NAMALWA (cell line): ENCODE measurements around the gene ANXA4.
"Not testable (repeated sequence)": the region's sequence is repeated elsewhere in the genome, so short reads cannot be mapped to it uniquely, and the experiment has no call there.

Experiments used
- DNase-seq: peaks from one replicate; pipeline ENCODE4 v3.0.0-alpha.2; 2015; ENCODE audit warnings: low spot score

The ANXA4 gene

GRCh38 chr2:69754633-69755032 is 12.7 kb downstream of the ANXA4 start:
- DNase-seq: no peak

- no peak for DNase-seq
These were observed 14.0 kb downstream of the ANXA4 start for GRCh38 chr2:69755862-69756467.

- DNase-seq: no peak
These were observed 20.1 kb downstream of the ANXA4 start for GRCh38 chr2:69762025-69762424.

GRCh38 chr2:69762513-69763494 is 20.9 kb downstream of the ANXA4 start:
- peak; percentile 10 for DNase-seq

GRCh38 chr2:69763831-69764230 is 21.9 kb downstream of the ANXA4 start:
- not testable (repeated sequence) for DNase-seq

GRCh38 chr2:69764286-69765095 is 22.6 kb downstream of the ANXA4 start:
- no peak for DNase-seq

GRCh38 chr2:69765096-69765380 is 23.1 kb downstream of the ANXA4 start:
- no peak for DNase-seq

GRCh38 chr2:69766014-69766413 is 24.1 kb downstream of the ANXA4 start:
- no peak for DNase-seq

GRCh38 chr2:69767034-69767433 is 25.1 kb downstream of the ANXA4 start:
- no peak for DNase-seq

- DNase-seq: no peak
These were observed 26.3 kb downstream of the ANXA4 start for GRCh38 chr2:69768235-69768634.

GRCh38 chr2:69768789-69769188 is 26.9 kb downstream of the ANXA4 start:
- no peak for DNase-seq

- DNase-seq: no peak
These were observed 27.3 kb downstream of the ANXA4 start for GRCh38 chr2:69769272-69769671.

- no peak for DNase-seq
These were observed 28.3 kb downstream of the ANXA4 start for GRCh38 chr2:69770193-69770702.

- no peak for DNase-seq
These were observed 28.8 kb downstream of the ANXA4 start for GRCh38 chr2:69770747-69771146.

GRCh38 chr2:69771461-69771860 is 29.5 kb downstream of the ANXA4 start:
- DNase-seq: no peak

- DNase-seq: no peak
These were observed 31.3 kb downstream of the ANXA4 start for GRCh38 chr2:69773206-69773605.

GRCh38 chr2:69774258-69774983 is 32.5 kb downstream of the ANXA4 start:
- not testable (repeated sequence) for DNase-seq

GRCh38 chr2:69774984-69775982 is 33.3 kb downstream of the ANXA4 start:
- no peak for DNase-seq

GRCh38 chr2:69776886-69777785 is 35.2 kb downstream of the ANXA4 start:
- no peak for DNase-seq

GRCh38 chr2:69777786-69778105 is 35.8 kb downstream of the ANXA4 start:
- no peak for DNase-seq
